ENCODE measurements around the gene LMF1.

- TF ChIP-seq CTCF (IDR thresholded peaks at IDR 0.05) (no peak), EZH2 (IDR thresholded peaks at IDR 0.05; ENCODE audit: borderline replicate concordance, insufficient read depth, low read depth, low read length, poor library complexity, severe bottlenecking) (no peak)
Measured at GRCh38 chr16:804193-805048, 166.4 kb downstream of the LMF1 start.

Data from B cell (primary cell).